Omental fat pad (tissue), 4 donors: Measurements from ENCODE around the gene TXNRD2. TPM values are rescaled to one million over a fixed set of nuclear protein-coding genes. Genes with fewer than 3 reads are reported as not detected.

Experiments
- ATAC-seq: fragments of 150-250 bp; one replicate; pipeline ENCODE4 v1.9.1; 2016; ENCODE audit warnings: mild to moderate bottlenecking, moderate library complexity; ENCODE audit not compliant: low FRiP score
- DNase-seq: peaks from one replicate; pipeline ENCODE4 v3.0.0-alpha.2; 2019; ENCODE audit warnings: low spot score
- CTCF ChIP-seq, 3 donors: fragments of 450-650 bp; IDR thresholded peaks; one replicate each; pipeline ENCODE4 v1.5.1; 2016 to 2017; ENCODE audit warnings: antibody characterized with exemption in 3 of 3, mild to moderate bottlenecking in 3 of 3, moderate library complexity in 2 of 3
- total RNA-seq, 4 donors: library from RNA; depleted of rRNA; stranded (reverse); fragments of >200 nt; gene quantifications; one replicate each; pipeline ENCODE4 v1.1.0, GENCODE V29; 2016

The TXNRD2 gene
- total RNA-seq, 4 donors from 2014 or later: 10.1 to 24.4 (median 15.1) TPM

- TF ChIP-seq CTCF (IDR thresholded peaks at IDR 0.05): no peak
- DNase-seq: no peak
- ATAC-seq: no peak
Observed at GRCh38 chr22:19988331-19988808, 46.8 kb upstream of the TXNRD2 start.

GRCh38 chr22:19987394-19988306, 46.0 kb upstream of the TXNRD2 start:
- DNase-seq (no peak), ATAC-seq (no peak)
- no peak for TF ChIP-seq CTCF (IDR thresholded peaks at IDR 0.05)

GRCh38 chr22:19986410-19987341, 45.1 kb upstream of the TXNRD2 start:
- ATAC-seq (peak; percentile 80), DNase-seq (no peak)
- no peak for TF ChIP-seq CTCF (IDR thresholded peaks at IDR 0.05)

GRCh38 chr22:19986011-19986409, 44.4 kb upstream of the TXNRD2 start:
- no peak for ATAC-seq
- no peak for TF ChIP-seq CTCF (IDR thresholded peaks at IDR 0.05)
- DNase-seq: no peak

GRCh38 chr22:19984851-19985811, 43.5 kb upstream of the TXNRD2 start:
- ATAC-seq (no peak), DNase-seq (no peak)
- no peak for TF ChIP-seq CTCF (IDR thresholded peaks at IDR 0.05)

GRCh38 chr22:19984201-19984753, 42.7 kb upstream of the TXNRD2 start:
- no peak for DNase-seq

More at GRCh38 chr22:19984201-19984753, 42.7 kb upstream of the TXNRD2 start:
- TF ChIP-seq CTCF (IDR thresholded peaks at IDR 0.05): no peak
- no peak for ATAC-seq
